Progenitor cell of endocrine pancreas (in vitro differentiated cells): Measurements from ENCODE around the gene DISP1. TPM values are rescaled to one million over a fixed set of nuclear protein-coding genes. Genes with fewer than 3 reads are reported as not detected.

ENCODE experiments used
- DNase-seq: peaks from one replicate; pipeline ENCODE4 v3.0.0; 2021; ENCODE audit warnings: low spot score; ENCODE audit not compliant: unreplicated experiment
- H3K27ac Mint-ChIP-seq: 2 replicates; pipeline ENCODE4 v1.8.0; 2021; ENCODE audit warnings: mild to moderate bottlenecking, moderate library complexity, mixed read lengths
- H3K27me3 Mint-ChIP-seq: 2 replicates; pipeline ENCODE4 v1.8.0; 2021; ENCODE audit warnings: mixed read lengths
- H3K36me3 Mint-ChIP-seq: 2 replicates; pipeline ENCODE4 v1.8.0; 2022; ENCODE audit warnings: mixed read lengths; ENCODE audit not compliant: insufficient read depth
- H3K4me1 Mint-ChIP-seq: 2 replicates; pipeline ENCODE4 v1.8.0; 2021; ENCODE audit warnings: low read depth, mixed read lengths
- H3K4me3 Mint-ChIP-seq: 2 replicates; pipeline ENCODE4 v1.8.0; 2021; ENCODE audit warnings: low read depth, mild to moderate bottlenecking, moderate library complexity, mixed read lengths
- H3K9me3 Mint-ChIP-seq: 2 replicates; pipeline ENCODE4 v1.8.0; 2021; ENCODE audit warnings: low read depth, mixed read lengths
- total RNA-seq: library from RNA; stranded (reverse); gene quantifications from 2 replicates; pipeline ENCODE4 v1.2.1, GENCODE V29; 2021
- TF ChIP-seq, protein P1 (sequence below): fragments of 200-600 bp; sonication (generic); IDR thresholded peaks from one replicate; pipeline ENCODE4 v1.5.0; 2021; ENCODE audit warnings: antibody characterized with exemption, mild to moderate bottlenecking; ENCODE audit not compliant: unreplicated experiment

DISP1 gene
- total RNA-seq, 1 donor from 2014 or later: 9.3 TPM

DNA sequence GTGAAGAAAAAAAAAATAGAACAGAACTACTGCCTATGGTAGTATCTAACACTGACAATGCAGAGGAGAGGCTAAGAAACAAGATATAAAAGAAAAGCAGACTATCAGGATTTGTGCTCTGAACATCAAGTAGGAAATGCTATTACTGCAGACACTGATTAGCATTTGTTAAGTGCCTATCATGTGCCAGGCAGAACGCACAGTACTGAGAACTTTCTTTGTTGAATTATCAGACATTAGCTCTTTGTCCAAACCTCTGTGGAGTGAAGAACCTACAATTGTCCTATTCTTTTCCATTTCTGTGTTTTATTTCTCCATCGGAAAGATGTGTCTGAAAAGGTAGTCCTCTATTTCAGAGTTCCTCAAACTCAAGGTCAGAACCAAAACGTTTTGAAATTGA is 30.5 kb upstream of the DISP1 start:
- Mint-ChIP-seq H3K4me1 (peaks cover 4% of the 10 kb centered on the region), H3K27ac (no peak overlapping the region), H3K4me3 (no peak overlapping the region), H3K9me3 (no peaks in the 10 kb centered on the region), H3K36me3 (no peaks in the 10 kb centered on the region), H3K27me3 (peaks cover 25% of the 10 kb centered on the region)
- TF ChIP-seq, protein P1, sequence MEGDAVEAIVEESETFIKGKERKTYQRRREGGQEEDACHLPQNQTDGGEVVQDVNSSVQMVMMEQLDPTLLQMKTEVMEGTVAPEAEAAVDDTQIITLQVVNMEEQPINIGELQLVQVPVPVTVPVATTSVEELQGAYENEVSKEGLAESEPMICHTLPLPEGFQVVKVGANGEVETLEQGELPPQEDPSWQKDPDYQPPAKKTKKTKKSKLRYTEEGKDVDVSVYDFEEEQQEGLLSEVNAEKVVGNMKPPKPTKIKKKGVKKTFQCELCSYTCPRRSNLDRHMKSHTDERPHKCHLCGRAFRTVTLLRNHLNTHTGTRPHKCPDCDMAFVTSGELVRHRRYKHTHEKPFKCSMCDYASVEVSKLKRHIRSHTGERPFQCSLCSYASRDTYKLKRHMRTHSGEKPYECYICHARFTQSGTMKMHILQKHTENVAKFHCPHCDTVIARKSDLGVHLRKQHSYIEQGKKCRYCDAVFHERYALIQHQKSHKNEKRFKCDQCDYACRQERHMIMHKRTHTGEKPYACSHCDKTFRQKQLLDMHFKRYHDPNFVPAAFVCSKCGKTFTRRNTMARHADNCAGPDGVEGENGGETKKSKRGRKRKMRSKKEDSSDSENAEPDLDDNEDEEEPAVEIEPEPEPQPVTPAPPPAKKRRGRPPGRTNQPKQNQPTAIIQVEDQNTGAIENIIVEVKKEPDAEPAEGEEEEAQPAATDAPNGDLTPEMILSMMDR: no peak
- no peak for DNase-seq

DNA sequence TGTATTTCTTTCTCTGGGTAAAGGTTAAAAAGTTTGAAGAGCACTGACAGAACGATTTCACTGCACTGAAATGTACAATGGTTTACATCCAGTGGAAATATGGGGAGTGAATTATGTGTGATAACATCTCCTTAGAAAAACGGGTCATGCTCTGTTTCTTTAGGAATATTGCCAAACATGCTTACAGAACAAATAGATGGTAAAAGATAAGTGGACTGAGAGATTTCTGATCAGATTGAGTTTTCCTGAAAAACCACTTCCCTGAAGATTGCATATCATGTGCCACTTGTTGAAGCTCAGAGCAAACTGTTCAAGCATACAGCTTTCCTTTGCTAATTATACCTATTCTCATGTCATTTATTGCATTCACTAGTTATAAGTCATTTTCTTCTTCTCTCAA is 29.9 kb upstream of the DISP1 start:
- Mint-ChIP-seq H3K9me3 (no peaks in the 10 kb centered on the region), H3K27ac (no peak overlapping the region)

GRCh38 chr1:222785529-222785928 is 29.3 kb upstream of the DISP1 start:
- H3K36me3 Mint-ChIP-seq: no peaks in the 10 kb centered on the region
- H3K27ac Mint-ChIP-seq: no peak overlapping the region
- TF ChIP-seq, protein P1: no peak
- no peak for DNase-seq
- H3K9me3 Mint-ChIP-seq: no peaks in the 10 kb centered on the region
- H3K4me3 Mint-ChIP-seq: no peak overlapping the region
- peaks cover 4% of the 10 kb centered on the region for H3K4me1 Mint-ChIP-seq
- H3K27me3 Mint-ChIP-seq: peaks cover 27% of the 10 kb centered on the region

More for the DNA sequence above, 29.9 kb upstream of the DISP1 start:
- H3K27me3 Mint-ChIP-seq: peaks cover 25% of the 10 kb centered on the region
- H3K4me3 Mint-ChIP-seq: no peak overlapping the region
- TF ChIP-seq, protein P1: no peak
- DNase-seq: no peak
- H3K4me1 Mint-ChIP-seq: peaks cover 4% of the 10 kb centered on the region
- H3K36me3 Mint-ChIP-seq: no peaks in the 10 kb centered on the region

GRCh38 chr1:222786121-222786520 is 28.7 kb upstream of the DISP1 start:
- Mint-ChIP-seq H3K9me3 (no peaks in the 10 kb centered on the region), H3K36me3 (no peaks in the 10 kb centered on the region), H3K27ac (no peak overlapping the region), H3K4me3 (no peak overlapping the region), H3K27me3 (peaks cover 33% of the 10 kb centered on the region), H3K4me1 (peaks cover 4% of the 10 kb centered on the region)
- DNase-seq: no peak
- TF ChIP-seq, protein P1: no peak

DNA sequence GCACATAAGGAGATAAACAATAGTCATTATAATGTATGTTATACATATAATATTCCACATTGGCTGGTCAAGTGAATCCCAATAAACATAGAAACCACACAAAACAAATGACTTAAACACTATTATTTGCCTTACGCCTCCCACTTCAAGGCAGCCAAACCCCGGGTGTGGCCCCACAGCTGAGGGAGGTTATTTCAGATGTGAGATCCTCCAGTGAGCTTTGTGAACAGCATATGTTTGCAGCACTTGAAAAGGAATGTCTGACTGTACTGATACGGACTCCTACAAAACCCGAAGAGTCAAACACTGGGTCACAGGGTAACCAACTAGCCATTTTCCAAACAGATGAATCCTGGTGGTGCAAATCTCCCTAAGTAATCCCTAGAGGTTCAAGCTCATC is 27.1 kb upstream of the DISP1 start:
- Mint-ChIP-seq H3K4me1 (peaks cover 5% of the 10 kb centered on the region), H3K27ac (no peak overlapping the region), H3K9me3 (no peaks in the 10 kb centered on the region), H3K36me3 (no peaks in the 10 kb centered on the region), H3K4me3 (no peak overlapping the region), H3K27me3 (peaks cover 37% of the 10 kb centered on the region)
- no peak for DNase-seq
- TF ChIP-seq, protein P1: no peak
